Measurements from ENCODE around the gene SLC5A2.
"Not testable (repeated sequence)": the region's sequence is repeated elsewhere in the genome, so short reads cannot be mapped to it uniquely, and the experiment has no call there.

The SLC5A2 gene

DNA sequence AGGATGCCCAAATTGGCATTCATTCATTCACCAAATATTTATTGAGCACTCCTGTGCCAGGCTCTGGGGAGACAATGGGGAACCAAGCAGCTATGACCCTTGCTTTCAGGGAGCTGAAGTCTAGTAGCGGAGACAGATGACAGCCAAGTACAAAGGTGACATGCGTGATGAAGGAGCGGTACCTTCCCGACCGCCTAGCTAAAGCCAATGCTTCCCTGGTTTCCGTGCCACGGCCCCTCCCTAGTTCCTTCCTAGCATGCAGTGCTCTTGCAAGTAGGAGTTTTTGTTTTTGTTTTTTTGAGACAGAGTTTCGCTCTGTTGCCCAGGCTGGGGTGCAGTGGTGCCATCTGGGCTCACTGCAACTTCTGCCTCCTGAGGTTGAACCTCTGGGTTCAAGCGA lies 3.2 kb upstream of the SLC5A2 start:
- no peak for DNase-seq (ENCODE audit: low spot score)
- Histone ChIP-seq H3K4me3 (no peak overlapping the region), H3K27ac (no peak overlapping the region)
- TF ChIP-seq, protein P1, sequence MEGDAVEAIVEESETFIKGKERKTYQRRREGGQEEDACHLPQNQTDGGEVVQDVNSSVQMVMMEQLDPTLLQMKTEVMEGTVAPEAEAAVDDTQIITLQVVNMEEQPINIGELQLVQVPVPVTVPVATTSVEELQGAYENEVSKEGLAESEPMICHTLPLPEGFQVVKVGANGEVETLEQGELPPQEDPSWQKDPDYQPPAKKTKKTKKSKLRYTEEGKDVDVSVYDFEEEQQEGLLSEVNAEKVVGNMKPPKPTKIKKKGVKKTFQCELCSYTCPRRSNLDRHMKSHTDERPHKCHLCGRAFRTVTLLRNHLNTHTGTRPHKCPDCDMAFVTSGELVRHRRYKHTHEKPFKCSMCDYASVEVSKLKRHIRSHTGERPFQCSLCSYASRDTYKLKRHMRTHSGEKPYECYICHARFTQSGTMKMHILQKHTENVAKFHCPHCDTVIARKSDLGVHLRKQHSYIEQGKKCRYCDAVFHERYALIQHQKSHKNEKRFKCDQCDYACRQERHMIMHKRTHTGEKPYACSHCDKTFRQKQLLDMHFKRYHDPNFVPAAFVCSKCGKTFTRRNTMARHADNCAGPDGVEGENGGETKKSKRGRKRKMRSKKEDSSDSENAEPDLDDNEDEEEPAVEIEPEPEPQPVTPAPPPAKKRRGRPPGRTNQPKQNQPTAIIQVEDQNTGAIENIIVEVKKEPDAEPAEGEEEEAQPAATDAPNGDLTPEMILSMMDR (IDR thresholded peaks at IDR 0.05) = no peak

DNA sequence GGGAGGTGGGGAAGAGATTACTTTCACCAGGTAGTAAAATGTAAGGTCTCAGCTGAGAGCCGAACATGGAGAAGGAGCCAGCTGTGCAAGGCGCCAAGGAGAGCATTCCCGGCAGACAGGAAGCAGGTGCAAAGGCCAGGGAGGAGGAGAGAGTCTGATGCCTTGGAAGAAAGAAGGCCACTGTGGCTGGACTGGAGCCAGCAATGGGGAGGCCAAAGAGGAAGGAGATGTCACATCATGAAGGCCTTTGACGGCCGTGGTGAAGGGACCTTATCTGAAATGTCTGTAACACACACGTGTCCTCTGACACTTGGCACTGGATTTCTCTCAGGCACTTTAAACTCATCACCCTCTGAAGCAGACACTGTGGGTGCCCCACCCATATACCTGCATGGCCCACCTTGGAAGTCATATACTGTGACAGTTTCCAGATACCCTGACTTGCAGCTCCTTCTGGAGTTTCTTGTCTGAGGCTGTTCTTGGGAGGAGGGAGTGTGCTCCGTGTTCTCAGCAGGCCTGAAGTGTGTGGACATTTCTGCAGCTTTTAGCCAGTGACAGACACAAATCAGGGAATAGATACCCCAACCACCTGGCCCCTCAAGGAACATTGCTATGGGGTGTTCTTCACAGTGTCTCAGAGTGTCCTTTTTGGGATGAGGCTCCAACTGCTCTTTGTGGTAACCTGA lies 1.9 kb upstream of the SLC5A2 start:
- TF ChIP-seq, protein P1 (IDR thresholded peaks at IDR 0.05) = no peak

DNA sequence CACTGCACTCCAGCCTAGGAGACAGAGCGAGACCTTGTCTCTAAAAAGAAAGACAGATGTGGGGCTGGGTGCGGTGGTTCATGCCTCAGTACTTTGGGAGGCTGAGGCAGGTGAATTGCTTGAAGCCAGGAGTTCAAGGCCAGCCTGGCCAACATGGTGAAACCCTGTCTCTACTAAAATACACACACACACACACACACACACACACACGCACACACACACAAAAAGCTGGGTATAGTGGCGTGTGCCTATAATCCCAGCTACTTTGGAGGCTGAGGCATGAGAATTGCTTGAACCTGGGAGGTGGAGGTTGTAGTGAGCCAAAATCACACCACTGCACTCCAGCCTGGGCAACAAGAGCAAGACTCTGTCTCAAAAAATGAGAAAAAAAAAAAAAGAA lies 1.1 kb downstream of the SLC5A2 start:
- H3K27ac ChIP-seq; DNase-seq (ENCODE audit: low spot score); H3K4me3 ChIP-seq: not testable (repeated sequence)

More for the DNA sequence above, 1.9 kb upstream of the SLC5A2 start:
- Histone ChIP-seq H3K4me3 (no peak overlapping the region), H3K27ac (no peak overlapping the region)
- DNase-seq (ENCODE audit: low spot score) = no peak

DNA sequence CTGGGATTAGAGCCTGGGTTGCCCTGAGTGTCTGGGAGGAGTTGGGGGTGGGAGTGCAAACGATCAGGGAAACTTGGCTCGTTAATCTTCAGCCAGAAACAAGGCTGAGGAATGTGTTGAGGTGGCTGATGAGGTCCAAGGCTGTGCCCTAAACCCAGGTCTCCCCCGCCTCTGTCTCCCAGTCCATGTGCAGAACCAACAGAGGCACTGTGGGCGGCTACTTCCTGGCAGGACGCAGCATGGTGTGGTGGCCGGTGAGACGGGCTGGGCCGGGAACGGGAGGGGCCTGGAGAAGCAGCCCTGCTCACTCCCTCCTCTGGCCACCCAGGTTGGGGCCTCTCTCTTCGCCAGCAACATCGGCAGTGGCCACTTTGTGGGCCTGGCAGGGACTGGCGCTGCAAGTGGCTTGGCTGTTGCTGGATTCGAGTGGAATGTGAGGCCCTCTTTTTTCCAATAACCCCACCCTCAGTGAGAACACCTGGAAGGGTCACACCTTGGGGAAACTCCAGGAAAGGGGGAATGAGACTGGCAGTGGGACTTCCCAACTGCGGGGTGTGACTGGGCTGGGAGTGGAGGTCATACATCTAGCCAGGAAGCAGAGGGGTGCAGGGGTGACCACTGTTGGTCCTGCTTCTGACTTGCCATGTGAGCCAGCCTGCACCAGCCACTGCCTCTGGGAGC lies 1.7 kb downstream of the SLC5A2 start:
- no peak for DNase-seq (ENCODE audit: low spot score)
- TF ChIP-seq, protein P1 (IDR thresholded peaks at IDR 0.05) = no peak
- H3K4me3 ChIP-seq = no peak overlapping the region
- H3K27ac ChIP-seq = no peak overlapping the region

DNA sequence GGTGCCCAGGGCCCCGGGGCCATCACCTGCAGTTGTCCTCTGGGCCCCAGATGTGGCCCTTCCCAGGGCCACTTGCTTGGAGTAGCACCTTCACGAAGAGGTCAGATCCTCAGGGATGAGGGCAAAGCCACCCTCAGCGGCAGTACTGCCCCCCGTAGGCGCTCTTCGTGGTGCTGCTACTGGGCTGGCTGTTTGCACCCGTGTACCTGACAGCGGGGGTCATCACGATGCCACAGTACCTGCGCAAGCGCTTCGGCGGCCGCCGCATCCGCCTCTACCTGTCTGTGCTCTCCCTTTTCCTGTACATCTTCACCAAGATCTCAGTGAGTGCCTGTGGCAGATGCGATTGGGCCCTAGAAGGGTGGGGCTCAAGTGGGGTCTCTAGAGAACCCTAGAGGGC lies 2.6 kb downstream of the SLC5A2 start:
- TF ChIP-seq, protein P1 (IDR thresholded peaks at IDR 0.05) = no peak
- H3K27ac ChIP-seq = no peak overlapping the region
- DNase-seq (ENCODE audit: low spot score) = no peak
- H3K4me3 ChIP-seq = no peak overlapping the region

DNA sequence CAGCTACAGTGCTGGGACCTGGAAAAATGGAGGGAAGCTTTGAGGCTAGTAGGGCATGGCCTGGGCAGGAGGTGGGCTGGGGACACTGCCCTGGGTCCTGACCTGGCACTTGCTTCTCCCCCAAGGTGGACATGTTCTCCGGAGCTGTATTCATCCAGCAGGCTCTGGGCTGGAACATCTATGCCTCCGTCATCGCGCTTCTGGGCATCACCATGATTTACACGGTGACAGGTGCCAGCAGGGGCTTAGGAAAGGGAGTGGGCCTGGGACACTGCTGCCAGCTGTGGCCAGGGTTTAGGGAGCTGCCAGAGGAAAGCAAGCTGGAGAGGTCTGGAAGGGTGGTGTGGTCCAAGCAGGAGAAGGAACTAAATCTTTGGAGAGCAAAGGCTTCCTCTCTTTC lies 3.1 kb downstream of the SLC5A2 start:
- Histone ChIP-seq H3K4me3 (no peak overlapping the region), H3K27ac (no peak overlapping the region)
- no peak for DNase-seq (ENCODE audit: low spot score)
- TF ChIP-seq, protein P1 (IDR thresholded peaks at IDR 0.05) = no peak

DNA sequence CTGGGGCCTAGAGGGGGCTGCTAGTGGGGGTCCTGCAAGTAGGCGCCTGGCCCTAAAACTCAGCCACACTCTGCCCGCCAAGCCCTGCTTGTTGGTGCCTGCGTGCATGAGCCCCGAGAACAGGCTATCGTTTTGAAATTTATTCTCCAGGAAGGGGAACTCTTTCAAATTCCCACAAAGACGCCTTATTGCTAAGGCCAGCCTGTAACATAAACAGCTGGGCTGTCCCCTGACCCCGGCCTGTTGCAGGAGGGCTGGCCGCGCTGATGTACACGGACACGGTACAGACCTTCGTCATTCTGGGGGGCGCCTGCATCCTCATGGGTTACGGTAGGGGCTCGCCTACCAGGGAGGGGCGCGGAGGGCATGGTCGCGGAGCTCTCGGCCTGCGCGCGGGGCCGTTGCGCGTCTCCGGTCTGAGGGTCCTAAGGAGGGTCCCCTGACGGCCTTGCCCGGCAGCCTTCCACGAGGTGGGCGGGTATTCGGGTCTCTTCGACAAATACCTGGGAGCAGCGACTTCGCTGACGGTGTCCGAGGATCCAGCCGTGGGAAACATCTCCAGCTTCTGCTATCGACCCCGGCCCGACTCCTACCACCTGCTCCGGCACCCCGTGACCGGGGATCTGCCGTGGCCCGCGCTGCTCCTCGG lies 4.3 kb downstream of the SLC5A2 start:
- H3K27ac ChIP-seq = no peak overlapping the region
- TF ChIP-seq, protein P1 (IDR thresholded peaks at IDR 0.05) = no peak
- DNase-seq (ENCODE audit: low spot score) = no peak
- H3K4me3 ChIP-seq = peak overlapping the region; percentile 81
